NCI-H1092 (cell line): ENCODE results near the gene ANOS1.
"Not testable (repeated sequence)": the region's sequence is repeated elsewhere in the genome, so short reads cannot be mapped to it uniquely, and the experiment has no call there.

Experiments
- DNase-seq: peaks from one replicate; lab custom pipeline; 2025; lab: John Stamatoyannopoulos, UW

Gene ANOS1

GRCh38 chrX:8607326-8607725 lies 124.6 kb downstream of the ANOS1 start:
- no peak for DNase-seq

- no peak for DNase-seq
Measured at GRCh38 chrX:8604131-8604530, 127.8 kb downstream of the ANOS1 start.

- no peak for DNase-seq
Measured at GRCh38 chrX:8591501-8591900, 140.4 kb downstream of the ANOS1 start.

- DNase-seq, result no peak
Measured at GRCh38 chrX:8586953-8587352, 145.0 kb downstream of the ANOS1 start.

GRCh38 chrX:8579602-8580001 lies 152.3 kb downstream of the ANOS1 start:
- no peak for DNase-seq

- DNase-seq, result no peak
Measured at GRCh38 chrX:8576821-8577220, 155.1 kb downstream of the ANOS1 start.

- DNase-seq, result no peak
Measured at GRCh38 chrX:8565729-8566128, 166.2 kb downstream of the ANOS1 start.

GRCh38 chrX:8548446-8548845 lies 183.5 kb downstream of the ANOS1 start:
- DNase-seq, result no peak

GRCh38 chrX:8546715-8547114 lies 185.2 kb downstream of the ANOS1 start:
- DNase-seq, result no peak

- DNase-seq, result peak; percentile 1
Measured at GRCh38 chrX:8520791-8521190, 211.1 kb downstream of the ANOS1 start.

GRCh38 chrX:8520178-8520577 lies 211.8 kb downstream of the ANOS1 start:
- DNase-seq, result no peak

- no peak for DNase-seq
Measured at GRCh38 chrX:8504451-8504850, 227.5 kb downstream of the ANOS1 start.

- not testable (repeated sequence) for DNase-seq
Measured at GRCh38 chrX:8502101-8502500, 229.8 kb downstream of the ANOS1 start.

- DNase-seq, result no peak
Measured at GRCh38 chrX:8500203-8500602, 231.7 kb downstream of the ANOS1 start.

- not testable (repeated sequence) for DNase-seq
Measured at GRCh38 chrX:8495036-8495435, 236.9 kb downstream of the ANOS1 start.

- no peak for DNase-seq
Measured at GRCh38 chrX:8484360-8484949, 247.5 kb downstream of the ANOS1 start.
